Prostate gland (tissue), 2 donors: ENCODE data around the gene PPA1.

Experiments used
- POLR2A ChIP-seq: fragments of 450-650 bp; IDR thresholded peaks from one replicate; pipeline ENCODE4 v1.6.1; 2016; ENCODE audit warnings: antibody characterized with exemption, mild to moderate bottlenecking
- TF ChIP-seq, protein P1 (sequence below), 4 experiments: fragments of 200-600 bp in 2 of 4; fragments of 450-650 bp in 2 of 4; sonication (generic) in 2 of 4; IDR thresholded peaks; 1 replicate in 3 of 4; 2 replicates in 1 of 4; pipeline ENCODE4 v1.5.1; 2016 to 2019; ENCODE audit warnings: antibody characterized with exemption in 4 of 4, mild to moderate bottlenecking in 2 of 4, moderate library complexity in 2 of 4

DNA sequence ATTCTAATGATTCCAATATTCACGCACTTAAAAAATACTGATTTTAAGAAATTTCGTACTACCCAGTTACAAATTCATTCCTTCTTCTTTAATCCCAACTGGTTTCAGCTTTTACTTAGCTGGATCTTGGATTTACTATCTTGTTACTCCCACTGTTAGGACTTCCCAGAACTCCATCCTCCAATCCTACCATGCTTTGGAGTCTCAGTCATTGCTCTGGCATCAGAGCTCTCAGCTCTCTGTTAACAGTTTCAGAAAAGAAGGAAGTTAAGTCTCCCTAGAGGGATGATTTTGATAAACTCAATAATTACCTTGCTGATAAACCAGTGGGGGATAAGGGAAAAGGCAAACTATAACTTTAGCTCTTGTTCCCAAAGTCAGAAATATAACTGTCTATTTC lies 9.5 kb downstream of the PPA1 start:
- TF ChIP-seq, protein P1, sequence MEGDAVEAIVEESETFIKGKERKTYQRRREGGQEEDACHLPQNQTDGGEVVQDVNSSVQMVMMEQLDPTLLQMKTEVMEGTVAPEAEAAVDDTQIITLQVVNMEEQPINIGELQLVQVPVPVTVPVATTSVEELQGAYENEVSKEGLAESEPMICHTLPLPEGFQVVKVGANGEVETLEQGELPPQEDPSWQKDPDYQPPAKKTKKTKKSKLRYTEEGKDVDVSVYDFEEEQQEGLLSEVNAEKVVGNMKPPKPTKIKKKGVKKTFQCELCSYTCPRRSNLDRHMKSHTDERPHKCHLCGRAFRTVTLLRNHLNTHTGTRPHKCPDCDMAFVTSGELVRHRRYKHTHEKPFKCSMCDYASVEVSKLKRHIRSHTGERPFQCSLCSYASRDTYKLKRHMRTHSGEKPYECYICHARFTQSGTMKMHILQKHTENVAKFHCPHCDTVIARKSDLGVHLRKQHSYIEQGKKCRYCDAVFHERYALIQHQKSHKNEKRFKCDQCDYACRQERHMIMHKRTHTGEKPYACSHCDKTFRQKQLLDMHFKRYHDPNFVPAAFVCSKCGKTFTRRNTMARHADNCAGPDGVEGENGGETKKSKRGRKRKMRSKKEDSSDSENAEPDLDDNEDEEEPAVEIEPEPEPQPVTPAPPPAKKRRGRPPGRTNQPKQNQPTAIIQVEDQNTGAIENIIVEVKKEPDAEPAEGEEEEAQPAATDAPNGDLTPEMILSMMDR (IDR thresholded peaks at IDR 0.05) = no peak
- TF ChIP-seq POLR2A = no peak
